Epithelial cell of esophagus (primary cell): ENCODE measurements around the gene REEP1.
A peak's percentile ranks its signal among the peaks of the same experiment; 100 is the strongest.

Experiments
- DNase-seq: peaks from one replicate; pipeline ENCODE4 v3.0.0; 2010; ENCODE audit warnings: low read depth
- H3K4me3 ChIP-seq: 2 replicates; pipeline ENCODE4 v1.5.1; 2011; ENCODE audit warnings: mild to moderate bottlenecking, low read length, control low read depth
- CTCF ChIP-seq: IDR thresholded peaks from 2 replicates; pipeline ENCODE4 v1.5.1; 2011; ENCODE audit warnings: low read depth, mild to moderate bottlenecking, low read length, control low read depth, inconsistent platforms; ENCODE audit not compliant: insufficient read depth; ENCODE audit errors: missing control alignments

Gene REEP1

GRCh38 chr2:86337244-86337835, at the start of gene REEP1:
Gene REEP1, minus strand, starts transcription at chr2:86337626. Its CDS starts 116 bp downstream, at chr2:86337510.
- no peak for TF ChIP-seq CTCF
- peak; percentile 47 for DNase-seq
- H3K4me3 ChIP-seq: peak within 1 kb of the TSS; percentile 16

GRCh38 chr2:86383844-86384243, 46.4 kb upstream of the REEP1 start:
- TF ChIP-seq CTCF: no peak
- H3K4me3 ChIP-seq: no peak overlapping the region
- no peak for DNase-seq

- H3K4me3 ChIP-seq: no peak overlapping the region
- no peak for TF ChIP-seq CTCF
- no peak for DNase-seq
Observed at GRCh38 chr2:86382698-86383097, 45.3 kb upstream of the REEP1 start.

GRCh38 chr2:86382108-86382507, 44.7 kb upstream of the REEP1 start:
- no peak for TF ChIP-seq CTCF
- H3K4me3 ChIP-seq: no peak overlapping the region
- no peak for DNase-seq

- TF ChIP-seq CTCF: no peak
- no peak overlapping the region for H3K4me3 ChIP-seq
- no peak for DNase-seq
Observed at GRCh38 chr2:86378469-86378868, 41.0 kb upstream of the REEP1 start.

- H3K4me3 ChIP-seq: no peak overlapping the region
- TF ChIP-seq CTCF: no peak
- no peak for DNase-seq
Observed at GRCh38 chr2:86375623-86376022, 38.2 kb upstream of the REEP1 start.
